ENCODE data around the gene ITIH1.

GRCh38 chr3:52830535-52831258 lies 53.3 kb downstream of the ITIH1 start, which contains the start of gene ITIH4:
- no peak for TF ChIP-seq CTCF (IDR thresholded peaks at IDR 0.05)
- no peak for TF ChIP-seq POLR2A (IDR thresholded peaks at IDR 0.05)
